ENCODE data around the gene GATM.
"Not testable (repeated sequence)": the region's sequence is repeated elsewhere in the genome, so short reads cannot be mapped to it uniquely, and the experiment has no call there.

GATM gene

DNA sequence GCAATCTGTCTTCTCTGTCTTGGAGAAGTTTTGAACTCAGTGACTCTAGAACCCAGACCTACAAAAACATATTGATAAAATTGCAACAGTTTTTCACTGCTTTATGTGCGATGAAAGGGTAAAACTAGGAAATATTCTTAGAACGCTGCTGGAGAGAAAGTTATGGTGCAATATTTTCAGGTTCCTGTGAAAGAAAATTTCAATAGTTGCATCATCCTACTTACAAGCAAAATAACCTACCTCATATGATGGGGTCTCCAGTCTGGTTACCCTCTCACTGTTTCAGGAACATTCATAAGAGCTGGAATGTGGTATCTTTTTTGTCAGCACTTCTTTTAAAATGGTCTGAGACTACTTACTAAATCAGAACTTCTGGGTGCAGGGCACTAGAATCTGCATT, 27.1 kb downstream of the GATM start:
- DNase-seq (ENCODE audit: low read depth), result no peak

- DNase-seq (ENCODE audit: low read depth), result no peak
Measured at GRCh38 chr15:45349623-45350022, 28.7 kb downstream of the GATM start.

- DNase-seq (ENCODE audit: low read depth), result no peak
Measured at GRCh38 chr15:45347989-45348388, 30.4 kb downstream of the GATM start.

DNA sequence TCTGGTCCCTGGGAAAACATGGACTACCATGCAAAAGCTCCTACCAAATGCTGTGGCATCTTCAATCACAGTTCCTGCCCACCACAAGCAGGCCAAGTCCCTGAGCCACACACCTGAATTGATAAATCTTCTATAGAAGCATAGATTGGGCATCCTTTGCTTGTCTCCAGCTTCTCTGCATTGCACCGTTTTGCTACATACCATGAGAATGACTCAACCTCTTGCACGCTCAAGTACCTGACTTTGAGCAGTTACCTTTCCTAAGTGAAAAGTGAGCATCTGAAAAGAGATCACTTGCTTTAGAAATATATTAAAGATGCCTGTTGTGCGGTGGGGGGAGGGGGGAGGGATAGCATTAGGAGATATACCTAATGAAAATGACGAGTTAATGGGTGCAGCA, 31.3 kb downstream of the GATM start:
- DNase-seq (ENCODE audit: low read depth), result no peak

GRCh38 chr15:45346381-45346780, 32.0 kb downstream of the GATM start:
- no peak for DNase-seq (ENCODE audit: low read depth)

DNA sequence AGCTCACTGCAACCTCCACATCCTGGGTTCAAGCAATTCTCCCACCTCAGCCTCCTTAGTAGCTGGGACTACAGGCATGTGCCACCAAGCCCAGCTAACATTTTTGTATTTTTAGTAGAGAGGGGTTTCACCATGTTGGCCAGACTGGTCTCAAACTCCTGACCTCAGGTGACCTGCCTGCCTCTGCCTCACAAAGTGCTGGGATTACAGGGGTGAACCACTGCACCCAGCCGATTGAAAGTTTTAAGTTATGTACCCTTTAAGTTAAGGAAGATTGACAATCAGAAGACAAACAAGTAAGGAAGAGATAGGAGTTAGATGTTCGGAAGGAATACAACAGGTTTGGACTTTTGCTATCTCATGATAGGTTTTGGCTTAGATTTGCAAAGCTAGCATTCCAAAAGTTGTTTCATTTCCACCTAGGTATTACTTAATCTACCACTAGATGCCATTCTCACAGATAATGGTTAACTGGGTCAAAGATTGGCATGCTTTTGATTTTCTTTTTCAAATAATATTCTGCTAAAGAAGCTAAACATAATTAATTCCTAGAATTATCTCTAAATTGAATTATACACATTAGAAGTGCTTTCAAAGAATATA, 35.0 kb downstream of the GATM start:
- no peak for DNase-seq (ENCODE audit: low read depth)

DNA sequence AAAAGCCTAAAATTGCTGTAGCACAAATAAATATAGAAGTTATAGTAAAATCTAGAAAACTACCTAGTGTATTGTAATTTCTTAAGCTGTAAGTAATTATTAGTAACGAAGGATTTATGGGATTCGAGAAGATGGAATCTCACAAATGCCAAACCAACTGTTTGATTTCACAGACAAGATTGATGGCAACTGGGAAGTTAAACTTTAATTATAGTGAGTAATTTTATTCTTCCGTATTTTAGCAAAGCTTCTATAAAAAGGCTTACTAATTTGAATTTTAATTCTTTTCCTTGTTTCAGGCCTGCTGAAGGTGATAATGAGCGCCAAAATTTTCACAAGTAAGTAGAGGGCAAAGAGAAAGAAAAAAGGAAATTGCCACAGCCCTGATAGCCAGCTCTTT, 36.6 kb downstream of the GATM start:
- DNase-seq (ENCODE audit: low read depth), result no peak

DNA sequence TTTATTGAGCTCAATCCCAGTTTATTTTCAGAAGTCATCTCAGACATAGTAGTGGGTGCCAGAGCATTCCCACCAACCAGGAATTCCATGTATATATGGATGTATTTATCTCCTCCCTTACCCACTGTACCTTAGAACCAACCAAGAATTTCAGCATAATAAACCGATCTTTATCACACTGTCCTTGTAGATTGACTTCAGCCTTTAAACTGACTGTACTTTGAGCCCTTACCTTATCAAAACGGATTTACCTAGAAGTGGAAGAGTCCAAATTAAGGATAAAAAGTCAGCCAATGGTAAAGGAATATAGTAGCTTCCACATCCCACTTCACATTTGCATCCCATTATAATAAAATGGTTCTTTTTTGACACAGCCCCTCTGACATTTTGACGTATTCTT, 37.9 kb downstream of the GATM start:
- DNase-seq (ENCODE audit: low read depth), result no peak

DNA sequence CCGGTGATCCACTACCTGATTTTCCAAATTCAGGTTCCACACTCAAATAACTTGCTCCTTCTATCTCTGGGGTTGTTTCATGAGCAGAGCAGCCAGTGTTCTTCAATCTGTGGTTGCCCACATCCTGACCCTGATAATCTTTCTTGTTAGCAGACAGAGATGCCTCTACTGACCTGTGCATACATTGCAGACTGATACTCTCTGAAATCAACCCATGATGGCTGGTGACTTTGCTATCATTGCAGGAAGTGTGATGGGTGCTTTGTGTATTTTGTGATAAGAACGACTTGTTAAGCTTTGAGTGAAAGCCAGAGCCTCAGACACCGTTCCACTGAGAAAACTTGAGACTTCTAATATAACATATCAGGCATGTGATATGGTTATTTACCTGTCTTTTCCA, 39.9 kb downstream of the GATM start:
- no peak for DNase-seq (ENCODE audit: low read depth)

DNA sequence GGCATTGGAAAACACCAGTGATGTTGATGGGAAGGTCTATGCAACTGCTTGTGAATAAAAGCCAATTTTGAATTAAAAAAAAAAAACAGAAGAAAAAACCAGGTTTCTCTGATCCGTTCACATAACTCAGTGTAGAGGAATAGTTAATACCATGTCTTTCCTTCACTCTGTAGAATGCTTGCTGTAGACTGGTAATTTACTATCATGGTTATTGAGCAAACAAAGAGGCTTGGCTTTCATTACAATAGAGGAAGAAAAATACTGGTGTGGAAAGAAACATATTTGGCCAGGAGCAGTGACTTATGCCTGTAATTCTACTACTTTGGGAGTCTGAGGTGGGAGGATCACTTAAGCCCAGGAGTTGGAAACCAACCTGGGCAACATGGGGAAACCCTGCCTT, 41.1 kb downstream of the GATM start:
- DNase-seq (ENCODE audit: low read depth), result no peak

GRCh38 chr15:45333550-45333949, 44.8 kb downstream of the GATM start:
- no peak for DNase-seq (ENCODE audit: low read depth)

DNA sequence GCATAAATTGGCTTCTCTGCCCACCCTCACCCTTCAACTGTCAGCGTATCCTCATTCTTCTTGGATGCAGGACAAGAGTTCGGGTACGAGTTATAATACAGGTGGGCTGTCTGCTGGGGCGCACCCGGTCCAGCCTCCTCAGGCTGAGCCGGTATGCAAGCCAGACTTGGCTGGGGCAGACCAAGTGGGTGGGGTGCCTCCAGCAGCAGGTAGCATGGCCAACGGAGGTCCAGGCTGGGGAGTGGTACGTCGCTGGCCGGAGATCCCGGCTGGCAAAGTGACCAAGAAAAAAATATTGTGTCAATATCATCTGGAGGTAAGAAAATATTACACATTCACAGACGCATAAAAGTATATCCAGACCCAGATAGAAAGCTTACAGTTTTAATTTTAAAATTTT, 45.6 kb downstream of the GATM start:
- DNase-seq (ENCODE audit: low read depth), result no peak

- no peak for DNase-seq (ENCODE audit: low read depth)
Measured at GRCh38 chr15:45331972-45332371, 46.4 kb downstream of the GATM start.

GRCh38 chr15:45328663-45329062, 49.7 kb downstream of the GATM start:
- no peak for DNase-seq (ENCODE audit: low read depth)

DNA sequence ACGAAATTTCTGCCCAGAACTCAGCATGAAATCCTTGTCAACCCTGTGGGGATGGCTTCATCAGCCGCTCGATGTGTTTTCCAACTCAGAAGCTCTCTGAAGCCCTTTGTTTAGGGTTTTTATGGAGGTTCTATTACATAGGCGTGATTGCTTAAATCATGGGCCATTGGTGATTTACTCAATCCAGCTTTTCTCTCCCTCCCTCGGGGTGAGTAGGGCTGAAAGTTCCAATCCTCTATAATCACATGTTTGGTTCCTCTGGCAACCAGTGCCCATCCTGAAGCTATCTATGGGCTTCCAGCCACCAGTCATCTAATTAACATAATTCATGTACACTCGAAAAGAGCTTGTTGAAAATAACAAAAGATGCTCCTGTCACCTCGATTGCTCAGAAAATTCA, 51.6 kb downstream of the GATM start:
- DNase-seq (ENCODE audit: low read depth), result no peak

- DNase-seq (ENCODE audit: low read depth), result no peak
Measured at GRCh38 chr15:45326280-45326679, 52.1 kb downstream of the GATM start.

- no peak for DNase-seq (ENCODE audit: low read depth)
Measured at GRCh38 chr15:45320581-45321205, 57.7 kb downstream of the GATM start.

DNA sequence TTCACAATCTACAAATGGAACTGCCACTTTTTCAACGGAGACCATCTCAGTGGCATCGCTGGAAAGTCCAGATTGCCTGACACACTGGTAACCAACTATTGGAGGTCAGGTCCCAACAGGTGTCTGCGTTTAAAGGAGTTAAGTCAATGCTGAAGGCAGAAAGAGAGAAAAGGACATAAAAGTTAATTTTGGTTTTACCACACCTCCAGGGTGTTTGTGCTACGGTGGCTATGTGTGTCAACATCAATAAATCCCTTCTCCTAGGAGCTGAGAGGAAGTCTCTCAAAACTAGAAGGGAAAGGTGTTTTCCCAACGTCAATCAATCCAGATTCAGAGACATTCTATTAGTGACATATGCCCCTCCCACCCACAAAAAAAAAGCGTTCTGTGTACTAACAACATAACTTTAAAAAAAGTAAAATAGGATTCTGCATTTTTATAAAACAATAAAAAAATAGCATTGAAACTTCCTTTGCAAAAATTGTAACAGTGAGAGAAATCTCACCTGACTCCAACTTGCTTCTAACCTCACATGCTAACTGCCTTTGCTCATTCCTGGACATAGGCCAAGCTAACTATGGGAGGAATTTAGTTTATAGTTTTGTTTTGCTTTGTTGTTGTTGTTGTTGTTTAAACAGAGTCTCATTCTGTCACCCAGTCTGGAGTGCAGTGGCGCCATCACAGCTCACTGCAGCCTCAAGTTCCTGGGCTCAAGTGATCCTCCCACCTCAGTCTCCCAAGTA, 58.7 kb downstream of the GATM start:
- no peak for DNase-seq (ENCODE audit: low read depth)

DNA sequence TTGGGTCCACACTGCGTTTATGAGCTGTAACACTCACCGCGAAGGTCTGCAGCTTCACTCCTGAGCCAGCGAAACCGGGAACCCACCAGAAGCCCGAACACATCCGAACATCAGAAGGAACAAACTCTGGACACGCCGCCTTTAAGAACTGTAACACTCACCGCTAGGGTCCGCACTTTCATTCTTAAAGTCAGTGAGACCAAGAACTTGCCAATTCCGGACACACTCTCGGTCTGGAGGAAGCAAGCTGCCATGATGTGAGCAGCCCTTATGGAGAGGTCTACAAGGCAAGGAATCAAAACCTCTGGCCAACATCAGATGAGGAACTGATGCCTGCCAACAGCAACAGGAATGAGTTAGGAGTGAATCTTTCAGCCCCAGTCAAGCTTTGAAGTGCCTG, 63.4 kb downstream of the GATM start:
- no peak for DNase-seq (ENCODE audit: low read depth)

DNA sequence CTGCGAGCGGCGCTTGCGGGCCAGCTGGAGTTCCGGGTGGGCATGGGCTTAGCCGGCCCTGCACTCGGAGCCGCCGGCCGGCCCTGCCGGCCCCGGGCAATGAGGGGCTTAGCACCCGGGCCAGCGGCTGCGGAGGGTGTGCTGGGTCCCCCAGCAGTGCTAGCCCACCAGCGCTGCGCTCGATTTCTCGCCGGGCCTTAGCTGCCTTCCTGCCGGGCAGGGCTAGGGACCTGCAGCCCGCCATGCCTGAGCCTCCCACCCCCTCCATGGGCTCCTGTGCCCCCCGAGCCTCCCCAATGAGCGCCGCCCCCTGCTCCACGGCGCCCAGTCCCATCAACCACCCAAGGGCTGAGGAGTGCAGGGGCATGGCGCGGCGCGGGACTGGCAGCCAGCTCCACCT, 64.2 kb downstream of the GATM start:
- not testable (repeated sequence) for DNase-seq (ENCODE audit: low read depth)

Data from activated T-helper 1 cell treated with Interleukin-2 at 50 U/mL for 16 hours (primary cell).